ENCODE measurements around the gene DIS3. TPM values are rescaled to one million over a fixed set of nuclear protein-coding genes. Genes with fewer than 3 reads are reported as not detected.

The DIS3 gene
- total RNA-seq, 1 experiment from 2014 or later: 43.2 TPM

- Histone ChIP-seq H3K4me3 (ENCODE audit: low read depth, low read length, poor library complexity, severe bottlenecking) (no peak overlapping the region), H3K9me3 (ENCODE audit: low read depth, low read length, poor library complexity, severe bottlenecking) (peaks cover 8% of the 10 kb centered on the region), H3K27ac (ENCODE audit: low read depth, low read length, poor library complexity, severe bottlenecking) (no peak overlapping the region), H3K4me1 (ENCODE audit: insufficient read depth, low read length, poor library complexity, severe bottlenecking) (no peaks in the 10 kb centered on the region), H3K27me3 (replicated peaks; ENCODE audit: insufficient read depth, low read depth, low read length, poor library complexity) (no peaks in the 10 kb centered on the region), H3K36me3 (ENCODE audit: insufficient read depth, low read length, poor library complexity, severe bottlenecking) (peaks cover 64% of the 10 kb centered on the region)
- BruUV-seq (replicated peaks): no TSS peak
- DNase-seq (ENCODE audit: low spot score): no peak
- ChIA-PET CTCF (no interaction called here), POLR2A (ENCODE audit: low non-redundant PET) (no interaction called here)
- TF ChIP-seq CTCF (conservative IDR thresholded peaks at IDR 0.05; ENCODE audit: low read depth, low read length) (no peak), EZH2 (IDR thresholded peaks at IDR 0.05; ENCODE audit: borderline replicate concordance, low read depth, low read length, poor library complexity, severe bottlenecking) (no peak)
- intact Hi-C loops (cut with micrococcal nuclease; ENCODE audit: unreplicated experiment): no loop called here
These were observed 64.9 kb downstream of the DIS3 start for GRCh38 chr13:72716776-72717175.

Other genes starting within 250 kb of the DIS3 start
- 36.9 and 38.9 TPM in 2 replicates for gene MZT1, start 54.3 kb downstream of the DIS3 start, total RNA-seq (2021)
- gene BORA, start 54.0 kb downstream of the DIS3 start, total RNA-seq (2021): 17.1 and 17.4 TPM in 2 replicates
- 28.2 and 30.6 TPM in 2 replicates for gene PIBF1, start 233 bp upstream of the DIS3 start, total RNA-seq (2021)

Measured in A673 (cell line).